ENCODE measurements around the gene ZBTB20.

ZBTB20 gene

DNA sequence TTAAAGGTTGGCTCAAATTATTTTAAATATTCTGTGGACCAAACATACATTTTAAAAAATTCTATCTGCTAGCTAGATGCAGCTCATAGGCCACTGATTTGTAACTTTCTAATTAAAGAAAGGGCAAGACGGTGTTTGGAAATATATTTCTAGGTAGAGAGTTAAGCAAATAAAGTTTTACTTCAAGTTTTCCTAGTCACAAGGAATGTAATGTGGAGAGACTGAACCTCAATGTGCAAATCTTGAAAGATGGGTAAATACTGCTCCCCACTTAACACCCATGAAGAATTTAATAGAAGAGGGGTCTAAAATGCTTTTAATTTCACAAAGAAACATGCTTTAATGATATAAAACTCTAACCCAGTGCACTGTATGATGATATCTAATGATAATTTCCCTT is 678.0 kb downstream of the ZBTB20 start:
- DNase-seq (ENCODE audit: low read depth) = no peak

DNA sequence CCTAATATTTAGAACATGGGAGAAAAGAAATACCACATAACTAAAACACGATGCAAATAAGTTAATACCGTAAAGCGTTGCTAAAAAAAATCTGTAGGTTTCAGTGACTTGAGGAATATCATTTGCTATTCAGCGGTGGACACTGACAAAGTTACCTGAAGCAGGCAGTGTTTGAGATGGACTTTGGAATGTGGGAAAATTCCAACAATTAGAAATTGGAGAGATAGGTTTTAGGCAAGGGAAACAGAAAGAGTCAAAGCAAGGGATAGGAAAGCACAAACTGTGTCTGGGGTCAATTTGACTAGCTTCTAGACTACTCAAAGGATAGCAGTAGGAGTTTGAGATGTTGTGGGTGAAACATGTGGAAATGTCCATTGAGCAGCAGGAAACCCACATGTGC is 680.3 kb downstream of the ZBTB20 start:
- no peak for DNase-seq (ENCODE audit: low read depth)

DNA sequence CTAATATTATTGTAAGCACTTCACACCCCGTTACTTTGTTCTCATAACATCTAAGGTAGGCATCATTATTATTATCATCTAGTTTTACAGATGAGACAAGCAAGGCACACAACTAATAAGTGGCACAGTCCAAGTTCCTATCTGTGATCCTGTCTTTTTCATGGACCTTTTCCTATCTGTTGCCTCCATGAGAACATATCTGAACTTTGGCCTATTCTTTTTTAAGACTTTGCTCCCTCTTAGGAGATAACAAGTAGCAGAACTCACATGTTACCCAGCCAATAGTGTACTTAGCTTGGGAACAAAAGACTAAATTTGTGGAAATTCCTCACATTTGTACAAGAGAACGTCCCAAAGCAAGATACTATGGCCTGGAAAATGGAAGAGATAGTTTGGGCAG is 680.8 kb downstream of the ZBTB20 start:
- DNase-seq (ENCODE audit: low read depth) = no peak

DNA sequence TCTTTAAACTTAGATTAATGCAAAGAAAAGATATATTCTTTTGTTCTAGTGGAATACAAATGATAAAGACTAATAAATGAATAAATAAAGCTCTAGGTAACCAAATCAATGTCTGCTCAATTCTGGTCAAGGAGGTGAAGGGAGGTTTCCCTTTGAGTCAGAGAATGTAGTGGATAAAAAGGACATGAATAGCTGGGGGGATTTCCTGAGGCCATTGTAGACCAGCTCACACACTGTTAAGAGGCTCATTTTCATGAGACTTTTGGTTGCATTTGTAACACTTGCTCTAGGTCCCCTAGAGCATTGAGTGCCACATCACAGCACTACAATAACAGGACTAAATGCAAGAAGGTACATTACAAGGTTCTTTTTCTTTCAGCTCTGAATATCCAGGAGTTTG is 682.5 kb downstream of the ZBTB20 start:
- DNase-seq (ENCODE audit: low read depth) = no peak

DNA sequence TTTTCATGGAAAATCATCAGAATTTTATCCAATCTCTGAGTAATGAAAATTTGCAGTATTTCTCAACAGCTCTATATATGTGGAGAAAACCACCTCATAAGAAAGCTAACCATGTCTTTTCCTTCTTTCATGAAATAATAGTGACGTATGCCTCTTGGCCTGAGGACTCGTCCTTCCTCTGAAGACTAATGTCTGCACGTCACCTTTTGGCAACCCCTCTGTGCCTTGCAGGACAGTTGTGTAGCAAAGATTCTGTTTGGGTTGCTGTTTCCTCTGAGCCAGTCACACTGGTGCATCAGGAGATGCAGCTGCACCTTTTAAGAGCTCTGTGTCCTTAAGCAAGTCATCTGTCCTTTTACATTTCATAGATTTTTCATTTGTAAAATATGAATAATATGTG is 684.3 kb downstream of the ZBTB20 start:
- DNase-seq (ENCODE audit: low read depth) = no peak

DNA sequence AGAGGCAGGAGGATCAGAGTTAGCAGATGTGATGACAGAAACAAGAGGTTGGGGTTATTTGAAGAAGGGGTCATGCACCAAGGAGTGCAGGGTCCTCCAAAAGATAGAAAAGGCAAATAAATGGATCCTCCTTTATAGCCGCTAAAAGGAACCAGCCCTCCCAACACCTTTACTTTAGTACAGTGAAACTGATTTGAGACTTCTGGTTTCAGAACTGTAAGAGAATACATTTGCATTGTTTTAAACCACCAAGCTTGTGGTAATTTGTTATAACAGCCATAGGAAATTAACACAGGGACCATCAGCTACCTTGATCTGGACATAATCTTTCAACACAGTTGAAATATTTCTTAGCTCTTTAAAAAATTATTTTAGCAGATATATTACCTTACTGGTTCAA is 686.6 kb downstream of the ZBTB20 start:
- no peak for DNase-seq (ENCODE audit: low read depth)

DNA sequence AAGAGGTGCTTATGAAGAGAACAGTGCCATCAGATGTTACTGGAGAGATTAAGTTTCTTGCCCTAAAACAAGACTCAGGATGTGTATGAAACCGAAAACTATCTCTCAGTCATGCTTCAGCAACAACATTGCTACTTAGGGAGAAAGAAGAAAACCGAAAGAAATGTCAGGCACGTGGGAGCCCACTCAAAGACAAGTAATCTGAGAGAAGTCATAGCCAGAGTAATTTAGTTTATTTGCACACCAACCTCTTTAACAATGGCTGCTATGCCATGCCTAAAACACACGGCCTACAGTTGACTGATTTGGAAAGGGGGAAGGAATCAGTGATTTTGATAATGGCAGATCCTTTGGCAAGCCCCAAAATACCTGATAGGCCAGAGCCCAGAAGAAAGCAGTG is 690.3 kb downstream of the ZBTB20 start:
- no peak for DNase-seq (ENCODE audit: low read depth)

DNA sequence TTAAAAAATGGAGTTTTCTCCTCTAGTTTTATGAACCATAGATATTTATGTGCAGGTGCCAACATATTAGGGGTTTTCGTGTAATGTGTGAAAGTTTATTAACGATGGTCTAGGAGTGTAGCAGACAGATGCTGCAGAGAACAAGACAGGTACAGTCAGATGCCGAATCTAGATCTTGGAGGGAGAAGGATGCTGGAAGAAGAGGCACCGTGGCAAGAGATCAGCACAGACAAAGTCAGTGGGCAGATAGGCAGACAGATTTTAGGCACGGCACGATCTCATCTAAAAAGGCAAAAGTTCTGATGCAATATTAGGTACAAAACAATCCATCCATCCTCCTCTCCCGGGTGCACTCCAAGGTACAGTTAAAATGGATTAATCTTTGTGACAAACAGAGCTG is 691.7 kb downstream of the ZBTB20 start:
- no peak for DNase-seq (ENCODE audit: low read depth)

DNA sequence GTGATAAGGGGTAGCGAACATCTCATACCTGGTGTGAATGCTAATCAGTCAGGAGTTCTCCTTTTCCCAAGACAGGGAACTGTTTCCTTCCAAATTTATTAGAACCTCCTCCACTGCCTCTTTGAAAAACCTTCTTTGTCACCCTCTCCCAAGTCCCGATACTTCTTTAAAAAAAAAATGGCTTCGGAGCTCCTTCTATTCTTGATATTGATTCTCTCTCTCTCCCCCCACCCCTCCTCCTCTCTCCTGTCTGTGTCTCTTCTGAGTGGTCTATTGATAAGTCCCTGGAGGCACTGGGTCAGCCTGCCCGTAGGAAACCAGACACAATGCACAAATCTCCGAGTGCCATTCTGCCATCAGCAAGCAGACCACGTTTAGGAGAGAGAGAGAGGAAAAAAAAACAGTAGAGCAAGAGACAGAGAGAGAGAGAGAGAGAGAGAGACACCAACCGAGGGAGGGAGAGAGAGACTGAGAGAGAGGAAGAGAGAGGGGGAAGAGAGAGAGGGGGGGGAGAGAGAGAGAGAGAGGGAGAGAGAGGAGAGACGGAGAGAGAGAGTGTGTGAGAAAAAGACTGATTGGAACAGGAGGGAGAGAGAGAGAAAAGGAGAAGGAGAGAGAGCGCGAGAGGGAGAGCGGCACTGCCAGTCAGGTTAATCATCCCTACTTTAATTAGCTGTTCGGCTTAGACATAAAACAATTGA is 692.4 kb downstream of the ZBTB20 start:
- peak; percentile 42 for DNase-seq (ENCODE audit: low read depth)

DNA sequence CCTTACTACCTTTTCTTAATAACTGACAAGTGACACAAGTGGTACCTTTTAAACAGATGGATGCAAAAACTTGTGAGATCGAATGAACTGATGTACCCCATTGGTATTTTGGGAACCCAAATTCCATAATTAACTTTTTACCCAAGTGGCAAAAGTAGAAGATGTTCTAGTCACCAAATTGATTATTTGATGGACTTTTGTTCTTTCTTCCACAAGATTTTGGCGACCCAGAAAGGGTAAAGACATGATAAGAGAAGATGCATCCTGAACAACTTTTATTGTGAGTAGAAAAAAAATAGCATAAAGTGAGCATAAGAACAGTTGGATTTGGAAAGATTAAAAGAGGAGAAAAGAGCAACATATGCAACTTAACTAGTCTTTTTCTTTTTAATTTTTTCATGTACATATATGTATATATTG is 693.7 kb downstream of the ZBTB20 start:
- DNase-seq (ENCODE audit: low read depth) = no peak

DNA sequence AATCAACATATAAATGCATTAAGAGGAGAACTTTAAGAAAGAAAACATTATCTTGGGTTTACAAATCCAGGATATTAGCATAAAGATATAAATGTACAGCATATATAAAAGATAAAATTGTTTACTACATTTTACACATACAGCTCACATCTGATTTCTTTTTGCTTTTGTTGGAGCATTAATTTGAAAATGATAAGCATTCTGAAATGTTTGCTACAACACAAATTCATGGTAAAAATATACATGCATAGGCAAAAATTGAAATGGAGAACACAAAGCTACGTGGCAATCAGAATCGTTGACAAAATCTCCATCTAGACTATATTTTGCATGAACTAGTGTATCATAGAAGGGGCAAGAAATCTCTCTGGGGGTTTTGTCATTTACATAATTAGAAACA is 694.2 kb downstream of the ZBTB20 start:
- no peak for DNase-seq (ENCODE audit: low read depth)

DNA sequence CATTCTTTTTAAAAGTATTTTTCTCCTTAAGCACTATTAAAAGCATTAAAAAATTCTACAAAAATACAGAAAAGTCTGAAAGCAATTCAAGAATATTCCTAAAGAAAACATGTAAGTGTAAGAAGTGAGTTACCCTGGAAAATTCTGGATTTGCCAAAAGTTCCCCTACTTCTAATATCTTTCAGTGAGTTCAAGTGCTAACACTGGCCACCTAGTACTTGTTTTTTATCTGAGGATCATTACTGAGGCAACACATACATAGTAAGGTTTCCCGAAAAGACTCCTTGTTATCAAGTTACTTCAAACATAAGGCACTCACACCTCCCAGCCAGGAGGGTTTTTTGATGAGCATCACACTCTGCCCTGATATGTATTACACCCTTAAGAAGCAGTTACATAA is 694.8 kb downstream of the ZBTB20 start:
- DNase-seq (ENCODE audit: low read depth) = no peak

DNA sequence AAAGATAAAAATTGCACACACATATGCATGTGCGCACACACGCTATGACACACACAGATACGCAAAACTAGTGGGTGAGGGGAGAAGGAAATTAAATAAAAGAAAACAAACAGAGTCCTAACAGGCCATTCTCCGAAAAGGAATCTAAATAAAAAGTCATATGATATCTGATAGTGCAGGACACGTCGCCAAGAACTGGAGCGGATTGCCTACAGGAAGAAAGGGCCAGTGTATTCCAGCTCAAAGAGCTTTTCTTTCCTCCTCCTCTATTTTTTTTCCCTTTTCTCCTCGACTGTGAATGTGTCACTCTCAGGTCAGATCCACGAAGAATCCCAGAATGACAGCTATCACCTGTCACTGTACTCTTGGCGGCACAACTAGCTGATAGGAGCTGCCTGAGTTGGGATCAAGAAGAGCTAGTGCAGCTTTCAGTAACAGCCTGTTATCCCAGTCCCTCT is 695.5 kb downstream of the ZBTB20 start:
- DNase-seq (ENCODE audit: low read depth) = peak; percentile 26

DNA sequence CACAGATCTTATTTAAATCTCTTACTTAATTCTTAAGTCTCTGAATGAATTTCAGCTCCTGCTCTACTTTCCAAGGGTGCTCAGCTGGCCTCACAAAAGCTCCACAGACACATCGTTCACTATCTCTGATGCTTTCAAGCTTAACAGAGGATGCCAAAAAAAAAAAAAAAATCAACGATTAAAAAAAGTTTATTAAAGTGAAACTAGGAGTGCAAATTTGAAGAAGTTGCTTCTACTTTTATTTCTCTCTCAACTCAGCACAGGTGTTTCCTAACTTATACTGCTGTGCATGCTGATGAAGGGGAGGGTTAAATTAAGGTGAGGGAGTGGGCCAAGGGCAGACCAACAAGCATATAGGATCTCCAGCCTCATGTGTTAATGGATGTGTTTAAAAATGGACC is 696.0 kb downstream of the ZBTB20 start:
- no peak for DNase-seq (ENCODE audit: low read depth)

DNA sequence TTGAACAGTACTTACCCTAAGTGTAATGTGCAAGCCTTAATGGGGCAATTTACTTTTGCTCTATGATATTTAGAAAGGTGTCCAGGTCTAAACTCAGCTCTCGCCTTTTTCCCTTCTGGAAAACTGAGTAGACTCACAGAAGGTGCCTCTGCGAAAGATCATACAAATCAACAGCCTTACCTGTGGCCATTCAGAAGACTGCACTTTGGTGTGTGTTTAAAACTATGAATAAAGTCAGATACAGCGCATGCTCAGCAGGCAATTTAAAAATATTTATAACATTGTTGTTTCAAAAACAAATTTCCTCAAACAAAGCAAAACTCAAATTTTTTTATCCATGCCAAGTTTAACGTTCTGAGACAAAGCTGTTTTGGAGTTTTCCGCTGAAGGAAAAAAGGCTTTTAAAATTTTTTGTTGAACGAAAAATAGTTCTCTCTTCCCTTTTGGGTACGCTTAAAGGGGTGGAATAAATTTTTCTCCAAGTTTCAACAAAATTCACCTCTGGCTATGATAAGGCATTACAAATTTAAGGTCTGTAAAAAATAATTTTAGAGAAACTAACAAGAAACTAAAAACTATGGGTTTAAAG is 697.0 kb downstream of the ZBTB20 start:
- no peak for DNase-seq (ENCODE audit: low read depth)

DNA sequence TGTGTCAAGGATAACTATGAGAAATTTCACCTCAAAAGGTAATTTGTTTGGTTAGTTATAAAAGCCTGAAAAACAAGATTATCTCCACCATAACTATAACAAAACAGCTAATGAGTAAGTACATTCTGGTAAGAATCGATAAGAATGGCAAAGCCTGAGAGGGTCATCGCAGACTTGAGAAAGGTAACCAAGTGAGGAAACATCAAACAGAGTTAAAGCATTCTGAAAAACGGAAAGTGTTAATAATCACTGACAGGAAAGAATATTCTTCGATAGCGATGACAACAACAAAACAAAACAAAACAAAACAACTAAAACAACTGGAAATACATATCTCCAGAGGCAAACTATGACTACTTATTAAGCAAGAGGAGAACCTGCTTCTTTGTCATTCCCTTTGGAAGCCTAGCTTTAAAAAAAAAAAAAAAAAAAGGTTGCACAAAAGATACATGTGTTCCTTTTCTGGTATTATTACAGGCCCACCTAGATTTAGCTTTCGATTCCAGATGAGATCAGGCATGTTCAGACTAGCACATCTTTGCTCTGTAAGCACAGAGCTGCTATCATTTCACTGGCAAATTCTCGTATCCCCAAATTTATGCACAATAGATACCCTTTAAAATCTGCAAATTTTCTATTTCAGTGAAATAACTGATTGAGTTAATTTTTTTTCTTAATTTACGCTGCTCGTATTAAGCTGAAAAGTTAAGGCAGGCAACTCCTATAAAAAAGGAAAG is 697.6 kb downstream of the ZBTB20 start:
- no peak for DNase-seq (ENCODE audit: low read depth)

DNA sequence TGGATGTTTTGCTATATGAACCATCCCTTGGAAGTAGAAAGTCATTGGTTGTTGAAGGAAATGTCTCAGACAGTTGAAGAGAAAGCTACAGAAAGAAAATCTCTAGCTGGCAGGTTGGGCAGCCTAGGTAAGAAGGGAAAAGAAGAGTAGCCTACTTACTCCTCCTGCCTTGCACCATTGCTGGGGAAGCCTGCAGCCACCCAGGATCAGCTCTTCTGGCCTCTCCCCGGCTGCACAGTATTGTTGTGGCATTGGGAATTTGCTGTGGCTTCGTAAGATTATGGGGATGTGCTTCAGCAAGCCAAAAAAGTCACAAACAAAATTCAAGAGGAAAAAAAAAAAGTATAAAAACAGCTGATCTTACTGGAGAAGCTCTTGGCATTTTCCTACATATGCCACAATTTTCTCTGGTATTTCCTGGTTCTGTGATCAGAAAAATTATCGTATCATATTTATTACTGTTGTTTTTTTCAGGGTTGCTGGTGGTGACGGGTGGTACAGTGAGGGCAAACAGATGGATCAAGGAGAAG is 699.1 kb downstream of the ZBTB20 start:
- no peak for DNase-seq (ENCODE audit: low read depth)

DNA sequence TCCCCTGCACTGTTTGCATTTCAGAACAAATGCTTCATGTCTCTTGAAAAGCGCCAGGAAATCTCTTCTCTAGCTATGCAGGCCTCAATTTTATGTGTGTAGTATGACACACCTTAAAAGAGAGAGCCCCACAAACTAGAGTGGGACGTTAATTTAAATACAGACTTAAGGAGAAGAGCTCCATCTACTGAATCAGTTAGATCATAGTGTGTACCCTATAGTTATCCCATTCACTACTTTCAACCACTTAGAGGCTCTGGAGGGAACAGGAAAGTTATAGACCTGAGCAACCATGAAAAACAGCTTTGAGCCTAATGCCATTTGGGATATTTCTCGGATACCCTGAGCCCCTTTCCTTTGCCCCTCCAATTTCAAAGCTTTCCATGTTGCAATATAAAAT is 699.5 kb downstream of the ZBTB20 start:
- peak; percentile 24 for DNase-seq (ENCODE audit: low read depth)

DNA sequence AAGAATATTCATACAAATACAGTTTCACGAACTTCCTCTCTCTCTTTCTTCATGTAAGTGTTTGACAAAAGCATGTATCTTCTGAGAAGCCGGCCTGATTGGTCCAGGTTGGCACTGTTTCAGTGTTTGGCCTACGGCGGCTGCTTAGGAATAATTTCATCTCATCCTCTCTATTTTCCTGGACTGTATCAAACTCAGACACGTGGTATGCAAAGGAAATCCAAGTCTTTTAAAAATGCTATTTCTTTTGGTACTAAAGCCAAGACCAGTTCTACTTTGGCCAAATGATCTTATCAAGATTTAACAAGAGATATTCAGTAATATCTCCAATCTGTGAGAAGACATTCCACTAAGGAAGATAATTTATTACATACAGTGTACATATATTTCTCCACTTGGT is 700.5 kb downstream of the ZBTB20 start:
- DNase-seq (ENCODE audit: low read depth) = no peak

DNA sequence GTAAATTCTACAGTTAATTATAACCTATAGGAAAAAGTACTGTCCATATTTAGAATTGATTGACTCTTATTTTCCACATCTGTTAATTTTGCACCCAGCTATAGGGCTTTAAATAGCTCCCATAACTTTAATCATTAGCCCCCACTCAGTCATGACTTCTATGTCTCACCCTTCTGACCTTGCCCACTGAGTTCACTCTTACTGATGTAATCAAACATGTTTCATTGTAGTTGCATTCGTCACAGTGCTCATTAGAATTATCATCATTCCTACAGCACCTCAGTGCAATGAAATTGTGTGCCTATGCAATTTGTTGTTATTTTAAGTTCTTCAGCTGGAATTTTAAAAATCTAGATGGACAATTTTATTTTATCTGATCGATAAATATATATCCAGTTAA is 701.9 kb downstream of the ZBTB20 start:
- DNase-seq (ENCODE audit: low read depth) = peak; percentile 55

DNA sequence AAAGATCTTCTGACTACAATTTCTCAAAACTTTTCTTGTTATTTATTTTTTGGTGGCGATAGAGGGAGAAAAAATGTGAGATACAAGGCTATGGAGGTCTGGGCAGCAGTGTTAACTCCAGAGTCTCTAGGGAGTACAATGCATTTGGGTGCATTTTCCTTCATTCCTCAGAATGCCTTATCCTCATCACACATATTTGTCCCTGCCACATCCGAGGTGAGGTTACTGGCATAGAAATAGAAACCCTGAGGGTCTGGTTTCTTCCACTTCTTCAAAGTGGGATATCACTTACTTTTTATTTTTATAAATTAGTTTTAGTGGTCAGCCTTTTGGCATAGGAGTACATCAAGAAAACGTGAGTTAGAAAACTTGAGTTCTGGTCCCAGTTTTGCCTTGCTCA is 702.9 kb downstream of the ZBTB20 start:
- DNase-seq (ENCODE audit: low read depth) = no peak

DNA sequence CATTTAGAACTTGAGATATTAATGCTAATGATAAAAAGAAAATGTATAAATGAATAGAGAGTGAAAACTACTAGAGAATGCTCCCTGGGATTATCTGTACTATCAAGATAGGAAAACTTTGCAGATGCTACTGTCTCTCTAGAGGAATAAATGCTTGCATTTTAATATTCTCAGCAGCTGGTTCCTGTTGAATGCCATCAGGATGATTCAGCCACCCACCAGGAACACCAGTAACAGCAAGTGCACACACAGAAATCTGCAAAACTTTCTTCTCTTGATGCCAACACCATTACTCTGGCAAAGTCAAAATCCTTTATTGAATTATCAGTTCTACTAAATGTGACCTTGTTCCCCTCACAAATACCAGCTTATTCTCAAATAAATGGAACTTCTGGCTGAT is 704.8 kb downstream of the ZBTB20 start:
- peak; percentile 56 for DNase-seq (ENCODE audit: low read depth)

DNA sequence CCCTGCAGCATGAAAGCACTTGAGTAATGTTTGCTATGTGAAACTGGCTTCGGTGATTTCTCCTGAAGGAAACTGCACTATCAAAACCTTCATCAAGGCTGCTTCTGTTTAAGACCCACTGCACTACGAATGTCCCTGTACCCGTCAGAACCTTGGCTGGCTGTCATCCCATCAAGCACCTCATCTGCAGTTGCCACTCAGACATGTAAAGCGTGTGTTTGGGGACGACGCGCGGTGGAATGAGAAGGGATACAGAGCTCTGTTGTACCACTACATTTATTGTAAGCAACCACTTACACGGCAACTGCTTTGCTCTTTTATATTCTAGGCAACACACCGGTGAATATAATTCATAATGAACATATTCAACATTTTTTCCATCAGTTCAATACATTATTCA is 705.7 kb downstream of the ZBTB20 start:
- no peak for DNase-seq (ENCODE audit: low read depth)
